K562 treated with DMSO at 1 percent for 12 hours (cell line): ENCODE measurements around the gene DPPA2. TPM values are rescaled to one million over a fixed set of nuclear protein-coding genes. Genes with fewer than 3 reads are reported as not detected.

Source experiments
- total RNA-seq: library from RNA; unstranded; fragments of 300-600 nt; gene quantifications from 2 replicates; pipeline ENCODE4 v1.2.3, GENCODE V29; 2022; ENCODE audit not compliant: insufficient read depth

The DPPA2 gene
- total RNA-seq = not detected in 2 replicates

DNA sequence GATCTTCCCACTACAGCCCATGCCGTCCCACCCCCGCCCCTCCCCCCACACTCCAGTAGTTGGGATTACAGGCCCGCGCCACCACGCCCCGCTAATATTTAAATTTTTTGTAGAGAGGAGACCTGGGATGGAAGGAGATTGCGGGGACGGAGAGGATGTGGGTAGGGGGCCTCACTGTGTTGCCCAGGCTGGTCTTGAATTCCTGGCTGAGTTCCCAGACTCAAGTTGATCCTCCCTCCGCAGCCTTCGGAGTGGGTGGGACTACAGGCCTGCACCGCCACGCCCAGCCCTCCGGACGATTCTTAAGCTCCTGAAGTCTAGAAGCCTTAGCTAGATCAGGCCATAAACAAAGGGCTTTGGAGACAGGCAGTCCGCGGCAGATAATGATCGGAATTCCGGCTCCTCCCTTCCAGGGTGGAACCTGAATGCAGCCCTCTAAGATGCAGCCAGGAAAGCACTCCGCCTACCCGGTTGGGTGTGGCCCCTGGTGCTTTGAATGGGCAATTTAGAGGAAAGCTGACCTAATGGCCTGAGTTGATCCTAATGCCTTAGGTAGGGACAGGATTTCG lies at the start of gene DPPA2:
TSS of gene DPPA2 (minus strand) at position 356 of the 569 bp plus-strand sequence. CDS start 1,975 bp downstream, outside the sequence.

GRCh38 chr3:109337393-109337792 lies 21.1 kb upstream of the DPPA2 start, which contains the start of gene DPPA4:
DPPA4 (minus strand) TSS chr3:109337546; CDS start chr3:109337517, 29 bp downstream.

Other genes with a start within 250 kb of the DPPA2 start
- gene MORC1, start 198.4 kb downstream of the DPPA2 start, total RNA-seq = 0.20 and 0.86 TPM in 2 replicates
- gene C3orf85, start 179.8 kb downstream of the DPPA2 start, total RNA-seq = not detected in 2 replicates
- not detected in 2 replicates for gene DPPA4, start 21.0 kb upstream of the DPPA2 start, total RNA-seq